OCI-LY1 (cell line): ENCODE data around the gene ZNFX1.

ENCODE experiments used
- EZH2 ChIP-seq: fragments of 200-600 bp; sonication (generic), shearing (Covaris generic); IDR thresholded peaks from 2 replicates; pipeline ENCODE4 v1.8.0; 2017; ENCODE audit warnings: borderline replicate concordance, mixed run types, mild to moderate bottlenecking, antibody characterized with exemption, low read length, moderate library complexity, mixed read lengths
- TF ChIP-seq, protein P1 (sequence below): fragments of 200-600 bp; sonication (generic), shearing (Covaris generic); IDR thresholded peaks from 2 replicates; pipeline ENCODE4 v1.5.1; 2017; ENCODE audit warnings: mild to moderate bottlenecking, antibody characterized with exemption, low read length, moderate library complexity, mixed read lengths

DNA sequence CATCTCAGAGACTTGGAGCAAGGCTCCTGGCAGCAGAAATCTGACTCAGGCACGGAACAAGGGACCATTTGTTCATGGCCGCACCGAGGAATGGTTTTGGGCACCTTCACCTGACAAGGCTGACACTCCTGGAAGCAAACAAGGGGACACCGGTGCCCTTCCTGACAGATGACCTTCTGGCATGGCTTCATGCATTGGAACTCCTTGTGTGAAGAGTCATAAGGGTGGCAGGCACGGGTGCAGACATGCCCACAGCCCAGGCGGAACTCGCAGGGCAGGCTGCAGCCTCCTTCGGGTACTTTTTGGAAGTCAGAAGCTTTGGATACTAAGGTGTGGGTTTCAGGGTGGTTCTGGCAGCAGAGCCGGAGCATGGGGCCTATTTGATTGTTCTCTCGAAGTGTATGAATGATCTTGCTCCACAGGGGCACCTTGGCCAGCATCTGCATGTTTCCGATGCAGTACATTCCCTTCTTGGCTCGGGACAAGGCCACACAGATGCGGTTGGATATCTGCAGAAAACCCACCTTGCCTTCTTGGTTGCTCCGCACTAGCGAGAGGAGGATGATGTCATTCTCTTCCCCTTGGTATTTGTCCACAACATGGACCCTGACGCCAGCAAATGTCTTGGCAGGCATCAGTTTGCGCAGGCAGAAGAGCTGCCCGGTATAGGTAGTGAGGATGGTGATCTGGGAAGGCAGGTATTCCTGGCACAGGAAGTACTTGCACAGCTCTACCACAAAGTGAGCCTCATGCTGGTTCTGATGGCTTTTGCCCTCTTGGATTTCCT is 28.8 kb downstream of the ZNFX1 start:
- TF ChIP-seq, protein P1, sequence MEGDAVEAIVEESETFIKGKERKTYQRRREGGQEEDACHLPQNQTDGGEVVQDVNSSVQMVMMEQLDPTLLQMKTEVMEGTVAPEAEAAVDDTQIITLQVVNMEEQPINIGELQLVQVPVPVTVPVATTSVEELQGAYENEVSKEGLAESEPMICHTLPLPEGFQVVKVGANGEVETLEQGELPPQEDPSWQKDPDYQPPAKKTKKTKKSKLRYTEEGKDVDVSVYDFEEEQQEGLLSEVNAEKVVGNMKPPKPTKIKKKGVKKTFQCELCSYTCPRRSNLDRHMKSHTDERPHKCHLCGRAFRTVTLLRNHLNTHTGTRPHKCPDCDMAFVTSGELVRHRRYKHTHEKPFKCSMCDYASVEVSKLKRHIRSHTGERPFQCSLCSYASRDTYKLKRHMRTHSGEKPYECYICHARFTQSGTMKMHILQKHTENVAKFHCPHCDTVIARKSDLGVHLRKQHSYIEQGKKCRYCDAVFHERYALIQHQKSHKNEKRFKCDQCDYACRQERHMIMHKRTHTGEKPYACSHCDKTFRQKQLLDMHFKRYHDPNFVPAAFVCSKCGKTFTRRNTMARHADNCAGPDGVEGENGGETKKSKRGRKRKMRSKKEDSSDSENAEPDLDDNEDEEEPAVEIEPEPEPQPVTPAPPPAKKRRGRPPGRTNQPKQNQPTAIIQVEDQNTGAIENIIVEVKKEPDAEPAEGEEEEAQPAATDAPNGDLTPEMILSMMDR, result no peak
- TF ChIP-seq EZH2, result no peak
